PFSK-1 (cell line): ENCODE data around the gene ITGA8.

Experiments used
- FOXP2 ChIP-seq: optimal IDR thresholded peaks from 2 replicates; pipeline ENCODE3; 2011; ENCODE audit warnings: borderline replicate concordance, control low read depth, inconsistent platforms; ENCODE audit not compliant: insufficient read depth; ENCODE audit errors: extremely low read length, extremely low read depth
- POLR2AphosphoS5 ChIP-seq: IDR thresholded peaks from 2 replicates; pipeline ENCODE4 v1.6.1; 2012; ENCODE audit warnings: low read depth, mild to moderate bottlenecking, control low read depth, low read length, moderate library complexity
- REST ChIP-seq, 2 experiments: IDR thresholded peaks; 2 replicates each; pipeline versions ENCODE4 v1.6.1 to v1.8.0; 2011 to 2012; ENCODE audit warnings: low read depth in 2 of 2, low read length in 2 of 2, control low read depth in 1 of 2, inconsistent platforms in 1 of 2, mild to moderate bottlenecking in 1 of 2, moderate library complexity in 1 of 2; ENCODE audit not compliant: insufficient read depth in 1 of 2
- SIN3A ChIP-seq: IDR thresholded peaks from 2 replicates; pipeline ENCODE4 v1.6.1; 2012; ENCODE audit warnings: mild to moderate bottlenecking, low read length, moderate library complexity, borderline replicate concordance; ENCODE audit not compliant: insufficient read depth
- TAF1 ChIP-seq: IDR thresholded peaks from 2 replicates; pipeline ENCODE4 v1.6.1; 2012; ENCODE audit warnings: low read length, control low read depth, borderline replicate concordance; ENCODE audit not compliant: insufficient read depth

The ITGA8 gene

GRCh38 chr10:15758618-15759017, 38.9 kb upstream of the ITGA8 start:
- TF ChIP-seq REST (IDR thresholded peaks at IDR 0.05; ENCODE audit: insufficient read depth in 1 of 2, low read depth in 2 of 2, low read length in 2 of 2) (no peak), FOXP2 (no peak), POLR2AphosphoS5 (no peak), SIN3A (no peak), TAF1 (no peak)

- TF ChIP-seq TAF1 (no peak), POLR2AphosphoS5 (no peak), REST (IDR thresholded peaks at IDR 0.05; ENCODE audit: insufficient read depth in 1 of 2, low read depth in 2 of 2, low read length in 2 of 2) (no peak), FOXP2 (no peak), SIN3A (no peak)
Observed at GRCh38 chr10:15754937-15755336, 35.2 kb upstream of the ITGA8 start.

- no peak for TF ChIP-seq FOXP2
- TF ChIP-seq POLR2AphosphoS5, result no peak
- no peak for TF ChIP-seq REST (IDR thresholded peaks at IDR 0.05; ENCODE audit: insufficient read depth in 1 of 2, low read depth in 2 of 2, low read length in 2 of 2)
- no peak for TF ChIP-seq SIN3A
Observed at GRCh38 chr10:15751046-15751445, 31.3 kb upstream of the ITGA8 start.

- TF ChIP-seq FOXP2 (no peak), SIN3A (no peak), POLR2AphosphoS5 (no peak), REST (IDR thresholded peaks at IDR 0.05; ENCODE audit: insufficient read depth in 1 of 2, low read depth in 2 of 2, low read length in 2 of 2) (no peak), TAF1 (no peak)
Observed at GRCh38 chr10:15748126-15748525, 28.4 kb upstream of the ITGA8 start.

GRCh38 chr10:15747632-15748031, 27.9 kb upstream of the ITGA8 start:
- TF ChIP-seq SIN3A, result no peak
- no peak for TF ChIP-seq POLR2AphosphoS5
- TF ChIP-seq TAF1, result no peak
- TF ChIP-seq FOXP2, result no peak
- TF ChIP-seq REST (IDR thresholded peaks at IDR 0.05; ENCODE audit: insufficient read depth in 1 of 2, low read depth in 2 of 2, low read length in 2 of 2), result no peak
